ENCODE results near the gene TRIM67.

The TRIM67 gene

GRCh38 chr1:231159202-231159962, 2.5 kb upstream of the TRIM67 start:
- no peak for DNase-seq

- no peak for DNase-seq
These were observed 1.7 kb upstream of the TRIM67 start for GRCh38 chr1:231159963-231160761.

GRCh38 chr1:231160895-231161666, 777 bp upstream of the TRIM67 start:
- DNase-seq = no peak

- DNase-seq = no peak
These were observed 575 bp downstream of the TRIM67 start for GRCh38 chr1:231162297-231162969.

- no peak for DNase-seq
These were observed 1.3 kb downstream of the TRIM67 start for GRCh38 chr1:231162970-231163829.

- DNase-seq = no peak
These were observed 2.1 kb downstream of the TRIM67 start for GRCh38 chr1:231163830-231164427.

- DNase-seq = no peak
These were observed 3.5 kb downstream of the TRIM67 start for GRCh38 chr1:231165371-231165770.

GRCh38 chr1:231166398-231166797, 4.5 kb downstream of the TRIM67 start:
- DNase-seq = no peak

- no peak for DNase-seq
These were observed 9.0 kb downstream of the TRIM67 start for GRCh38 chr1:231170875-231171274.

- no peak for DNase-seq
These were observed 9.9 kb downstream of the TRIM67 start for GRCh38 chr1:231171623-231172197.

- no peak for DNase-seq
These were observed 10.6 kb downstream of the TRIM67 start for GRCh38 chr1:231172411-231172810.

- no peak for DNase-seq
These were observed 14.6 kb downstream of the TRIM67 start for GRCh38 chr1:231176421-231176820.

GRCh38 chr1:231177226-231177625, 15.4 kb downstream of the TRIM67 start:
- DNase-seq = no peak

- DNase-seq = no peak
These were observed 16.1 kb downstream of the TRIM67 start for GRCh38 chr1:231177936-231178335.

- no peak for DNase-seq
These were observed 17.1 kb downstream of the TRIM67 start for GRCh38 chr1:231178970-231179369.

- DNase-seq = no peak
These were observed 18.2 kb downstream of the TRIM67 start for GRCh38 chr1:231180034-231180433.

GRCh38 chr1:231181271-231181670, 19.4 kb downstream of the TRIM67 start:
- no peak for DNase-seq

GRCh38 chr1:231182317-231182716, 20.5 kb downstream of the TRIM67 start:
- DNase-seq = no peak

- DNase-seq = no peak
These were observed 22.1 kb downstream of the TRIM67 start for GRCh38 chr1:231183639-231184590.

- no peak for DNase-seq
These were observed 23.0 kb downstream of the TRIM67 start for GRCh38 chr1:231184891-231185290.
